ENCODE results near the gene CACNA1F.

The CACNA1F gene

DNA sequence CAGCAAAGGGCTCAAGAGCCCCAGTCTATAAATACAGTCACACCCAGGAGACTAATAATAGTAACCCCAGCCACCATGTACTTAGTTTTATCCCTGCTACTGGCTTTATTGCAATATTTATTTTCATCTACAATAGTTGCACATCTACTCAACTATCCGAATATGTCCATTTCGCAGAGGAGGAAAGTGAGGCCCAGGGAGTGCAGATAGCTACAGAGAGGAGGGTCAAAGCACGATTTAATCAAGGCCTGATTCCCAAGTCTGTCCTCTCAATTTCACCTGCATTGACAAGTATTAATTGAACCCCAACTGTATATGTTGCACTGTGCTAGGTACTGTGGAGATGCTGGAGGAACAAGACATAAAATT is 65.4 kb downstream of the CACNA1F start:
- Histone ChIP-seq H3F3A (ENCODE audit: insufficient read depth, low read length) (peaks cover 22% of the 10 kb centered on the region), H3K9me3 (replicated peaks; ENCODE audit: insufficient read depth, low read length) (no peaks in the 10 kb centered on the region), H3K79me2 (ENCODE audit: low read length) (peaks cover 2% of the 10 kb centered on the region), H3K27me3 (replicated peaks; ENCODE audit: insufficient read depth, low read length) (no peaks in the 10 kb centered on the region), H2AFZ (ENCODE audit: low read length) (no peak overlapping the region), H3K9ac (ENCODE audit: low read length) (peak overlapping the region; percentile 86), H4K20me1 (ENCODE audit: insufficient read depth, low read length) (no peaks in the 10 kb centered on the region), H3K4me3 (ENCODE audit: low read length) (peak overlapping the region; percentile 66), H3K27ac (ENCODE audit: low read length) (peak overlapping the region; percentile 100), H3K4me1 (ENCODE audit: low read length) (0 out of 2 replicates have a peak, but pooled peaks cover 5% of the 10 kb centered on the region), H3K9me2 (replicated peaks; ENCODE audit: insufficient read depth, low read length) (no peaks in the 10 kb centered on the region), H3K4me2 (ENCODE audit: low read depth, low read length) (peak overlapping the region; percentile 95), H3K36me3 (replicated peaks; ENCODE audit: insufficient read depth, low read length) (no peaks in the 10 kb centered on the region)
- no peak for DNase-seq
- TF ChIP-seq EZH2phosphoT487 (IDR thresholded peaks at IDR 0.05; ENCODE audit: low read length) (no peak), EZH2 (optimal IDR thresholded peaks at IDR 0.05; ENCODE audit: low read depth, low read length) (no peak)
- TF ChIP-seq, protein P1, sequence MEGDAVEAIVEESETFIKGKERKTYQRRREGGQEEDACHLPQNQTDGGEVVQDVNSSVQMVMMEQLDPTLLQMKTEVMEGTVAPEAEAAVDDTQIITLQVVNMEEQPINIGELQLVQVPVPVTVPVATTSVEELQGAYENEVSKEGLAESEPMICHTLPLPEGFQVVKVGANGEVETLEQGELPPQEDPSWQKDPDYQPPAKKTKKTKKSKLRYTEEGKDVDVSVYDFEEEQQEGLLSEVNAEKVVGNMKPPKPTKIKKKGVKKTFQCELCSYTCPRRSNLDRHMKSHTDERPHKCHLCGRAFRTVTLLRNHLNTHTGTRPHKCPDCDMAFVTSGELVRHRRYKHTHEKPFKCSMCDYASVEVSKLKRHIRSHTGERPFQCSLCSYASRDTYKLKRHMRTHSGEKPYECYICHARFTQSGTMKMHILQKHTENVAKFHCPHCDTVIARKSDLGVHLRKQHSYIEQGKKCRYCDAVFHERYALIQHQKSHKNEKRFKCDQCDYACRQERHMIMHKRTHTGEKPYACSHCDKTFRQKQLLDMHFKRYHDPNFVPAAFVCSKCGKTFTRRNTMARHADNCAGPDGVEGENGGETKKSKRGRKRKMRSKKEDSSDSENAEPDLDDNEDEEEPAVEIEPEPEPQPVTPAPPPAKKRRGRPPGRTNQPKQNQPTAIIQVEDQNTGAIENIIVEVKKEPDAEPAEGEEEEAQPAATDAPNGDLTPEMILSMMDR (IDR thresholded peaks at IDR 0.05; ENCODE audit: low read length) = no peak

DNA sequence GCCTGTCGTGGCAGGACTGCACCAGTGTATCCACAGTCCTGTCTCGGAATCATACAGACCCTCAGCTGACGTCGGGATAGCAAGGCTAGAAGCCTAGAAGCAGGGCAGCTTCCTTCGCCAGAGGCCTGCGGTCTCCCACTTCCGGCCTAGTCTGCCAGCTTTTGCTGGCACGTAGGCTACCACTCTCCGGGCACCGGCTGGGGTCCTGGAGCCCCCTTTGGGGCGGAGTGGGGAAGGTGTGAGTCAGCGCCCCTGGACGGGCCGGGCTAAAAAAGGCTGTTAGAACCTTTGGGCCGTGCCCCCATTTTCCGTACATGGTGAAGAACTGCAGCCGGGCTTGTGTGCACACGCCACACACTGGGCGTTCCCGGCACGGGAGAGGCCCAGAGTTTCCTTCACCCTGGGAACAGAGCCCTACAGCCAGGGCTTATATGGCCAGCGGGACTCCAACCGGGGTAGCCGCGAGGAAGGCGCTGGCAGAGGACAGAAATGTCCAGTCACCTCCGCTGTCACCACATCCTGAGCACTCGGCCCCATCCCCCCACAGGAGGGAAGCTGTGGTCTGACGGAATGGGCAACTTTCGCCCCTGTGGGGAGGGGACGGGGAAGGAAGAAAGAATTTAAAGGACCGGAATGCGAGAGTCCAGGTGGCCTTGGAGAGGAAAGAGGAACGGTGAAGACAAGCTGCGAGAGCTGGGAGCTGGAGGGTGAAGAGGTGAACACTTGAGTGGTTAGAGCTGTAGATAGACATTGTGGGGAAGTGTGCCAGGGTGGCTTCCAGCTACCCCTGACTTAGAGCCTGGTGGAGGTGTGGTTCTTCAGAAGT is 66.0 kb downstream of the CACNA1F start:
- Histone ChIP-seq H3K4me3 (ENCODE audit: low read length) (peak overlapping the region; percentile 66), H2AFZ (ENCODE audit: low read length) (peak overlapping the region; percentile 56; the same call in 1 of the 2 replicates), H3K79me2 (ENCODE audit: low read length) (no peaks in the 10 kb centered on the region), H3K36me3 (replicated peaks; ENCODE audit: insufficient read depth, low read length) (no peaks in the 10 kb centered on the region), H3K27ac (ENCODE audit: low read length) (peak overlapping the region; percentile 100), H3K27me3 (replicated peaks; ENCODE audit: insufficient read depth, low read length) (no peaks in the 10 kb centered on the region), H3K4me1 (ENCODE audit: low read length) (0 out of 2 replicates have a peak, but pooled peaks cover 5% of the 10 kb centered on the region), H3K9ac (ENCODE audit: low read length) (peak overlapping the region; percentile 86), H3K9me3 (replicated peaks; ENCODE audit: insufficient read depth, low read length) (no peaks in the 10 kb centered on the region), H3K4me2 (ENCODE audit: low read depth, low read length) (peak overlapping the region; percentile 95), H4K20me1 (ENCODE audit: insufficient read depth, low read length) (no peaks in the 10 kb centered on the region), H3F3A (ENCODE audit: insufficient read depth, low read length) (peaks cover 21% of the 10 kb centered on the region), H3K9me2 (replicated peaks; ENCODE audit: insufficient read depth, low read length) (no peaks in the 10 kb centered on the region)
- no peak for TF ChIP-seq EZH2phosphoT487 (IDR thresholded peaks at IDR 0.05; ENCODE audit: low read length)
- TF ChIP-seq, protein P1 (IDR thresholded peaks at IDR 0.05; ENCODE audit: low read length) = no peak
- TF ChIP-seq EZH2 (optimal IDR thresholded peaks at IDR 0.05; ENCODE audit: low read depth, low read length) = no peak
- DNase-seq = peak; percentile 65

DNA sequence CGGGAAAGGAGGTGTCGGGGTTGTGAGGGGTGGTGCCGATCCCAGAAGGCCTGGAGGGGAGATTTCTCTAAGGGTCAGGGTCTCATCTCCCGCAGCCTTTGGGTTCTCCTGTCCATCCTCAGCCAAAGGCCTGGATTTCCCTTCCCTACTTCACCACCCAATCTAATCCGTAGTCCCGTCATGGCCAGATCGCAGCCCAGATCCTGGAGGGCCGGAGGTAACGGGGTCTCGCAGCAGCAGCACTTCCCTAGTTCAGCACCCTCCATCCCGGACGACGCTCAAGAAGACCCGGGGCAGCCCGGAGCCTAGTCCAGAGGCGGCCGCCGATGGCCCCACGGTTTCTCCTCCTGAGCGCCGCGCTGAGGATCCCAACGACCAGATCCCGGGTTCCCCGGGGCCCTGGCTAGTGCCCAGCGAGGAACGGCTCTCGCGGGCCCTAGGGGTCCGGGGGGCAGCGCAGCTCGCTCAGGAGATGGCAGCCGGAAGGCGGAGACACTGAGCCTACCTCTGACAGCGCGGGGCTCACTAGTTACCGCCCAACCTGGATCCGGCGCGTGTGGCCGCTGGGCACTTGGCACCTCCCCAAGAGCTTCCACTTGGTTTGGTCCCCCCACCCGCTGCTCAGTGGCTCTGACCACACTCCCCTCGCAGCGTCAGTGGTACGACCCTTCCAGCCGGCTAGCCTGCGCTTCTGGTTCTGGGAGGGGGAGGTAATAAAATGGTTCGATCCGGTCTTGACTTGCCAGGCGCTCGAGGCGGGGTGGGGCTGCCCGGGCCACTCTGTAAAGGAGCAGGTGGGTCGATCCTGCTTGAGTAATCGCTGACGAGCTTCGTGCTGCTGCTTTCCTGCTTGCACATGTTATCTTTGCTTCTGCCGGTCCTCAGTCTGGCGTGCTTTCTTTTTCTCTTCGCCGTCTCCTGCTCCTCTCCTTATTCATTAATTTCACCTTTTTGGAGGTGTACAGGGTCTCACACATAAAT is 66.9 kb downstream of the CACNA1F start:
- H4K20me1 ChIP-seq (ENCODE audit: insufficient read depth, low read length) = no peaks in the 10 kb centered on the region
- peak overlapping the region; percentile 95 for H3K4me2 ChIP-seq (ENCODE audit: low read depth, low read length)
- no peaks in the 10 kb centered on the region for H3K27me3 ChIP-seq (replicated peaks; ENCODE audit: insufficient read depth, low read length)
- peaks cover 21% of the 10 kb centered on the region for H3F3A ChIP-seq (ENCODE audit: insufficient read depth, low read length)
- H3K4me3 ChIP-seq (ENCODE audit: low read length) = peak overlapping the region; percentile 66
- H2AFZ ChIP-seq (ENCODE audit: low read length) = no peak overlapping the region
- peak overlapping the region; percentile 100 for H3K27ac ChIP-seq (ENCODE audit: low read length)
- H3K4me1 ChIP-seq (ENCODE audit: low read length) = 0 out of 2 replicates have a peak, but pooled peaks cover 5% of the 10 kb centered on the region
- H3K79me2 ChIP-seq (ENCODE audit: low read length) = no peaks in the 10 kb centered on the region
- H3K36me3 ChIP-seq (replicated peaks; ENCODE audit: insufficient read depth, low read length) = no peaks in the 10 kb centered on the region
- H3K9ac ChIP-seq (ENCODE audit: low read length) = peak overlapping the region; percentile 86
- TF ChIP-seq EZH2 (optimal IDR thresholded peaks at IDR 0.05; ENCODE audit: low read depth, low read length) = no peak
- TF ChIP-seq, protein P1 (IDR thresholded peaks at IDR 0.05; ENCODE audit: low read length) = peak; percentile 26
- no peaks in the 10 kb centered on the region for H3K9me2 ChIP-seq (replicated peaks; ENCODE audit: insufficient read depth, low read length)
- DNase-seq = peak; percentile 87
- no peaks in the 10 kb centered on the region for H3K9me3 ChIP-seq (replicated peaks; ENCODE audit: insufficient read depth, low read length)

All from MM.1S (cell line).